GM18499 (cell line): ENCODE results near the gene MGLL.
"Not testable (repeated sequence)": the region's sequence is repeated elsewhere in the genome, so short reads cannot be mapped to it uniquely, and the experiment has no call there.

Experiments
- ATAC-seq: cut with Tn5 transposase; IDR thresholded peaks from one replicate; pipeline ENCODE4 v1.9.1; 2021; ENCODE audit warnings: moderate number of reproducible peaks; ENCODE audit not compliant: insufficient read depth, unreplicated experiment

Gene MGLL

DNA sequence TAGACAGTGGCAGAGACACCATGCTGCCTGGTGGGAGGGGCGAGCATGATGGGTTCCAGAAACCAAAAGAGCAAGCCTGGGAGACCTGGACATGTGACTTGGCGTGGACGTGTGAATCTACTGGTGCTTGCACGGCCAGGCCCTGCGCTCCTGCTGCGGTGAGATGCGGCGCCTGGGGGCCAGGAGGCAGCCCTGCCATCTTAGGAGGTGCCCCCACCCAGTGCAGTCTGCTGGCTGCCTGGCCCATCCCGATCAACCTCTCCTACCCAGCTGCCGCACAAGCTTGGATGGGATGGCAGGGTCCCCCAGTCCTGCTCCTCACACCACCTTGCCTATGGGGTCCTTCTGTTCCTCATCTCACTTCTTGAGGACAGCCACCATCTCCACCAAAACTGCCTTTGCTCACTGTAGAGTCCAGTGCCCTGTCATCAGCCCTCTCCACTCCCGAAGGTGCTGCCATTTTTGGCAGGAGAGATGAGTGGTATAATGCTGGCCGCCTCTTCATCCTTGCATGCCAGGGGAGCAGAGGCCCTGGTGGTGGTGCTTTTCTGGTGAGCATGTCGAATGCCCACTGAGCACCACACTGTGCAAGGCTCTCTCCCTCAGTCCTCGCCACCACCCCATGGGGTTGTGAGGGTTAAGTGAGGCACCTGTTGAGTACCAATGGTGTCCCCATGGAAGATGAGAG lies 152.6 kb downstream of the MGLL start:
- ATAC-seq: no peak

DNA sequence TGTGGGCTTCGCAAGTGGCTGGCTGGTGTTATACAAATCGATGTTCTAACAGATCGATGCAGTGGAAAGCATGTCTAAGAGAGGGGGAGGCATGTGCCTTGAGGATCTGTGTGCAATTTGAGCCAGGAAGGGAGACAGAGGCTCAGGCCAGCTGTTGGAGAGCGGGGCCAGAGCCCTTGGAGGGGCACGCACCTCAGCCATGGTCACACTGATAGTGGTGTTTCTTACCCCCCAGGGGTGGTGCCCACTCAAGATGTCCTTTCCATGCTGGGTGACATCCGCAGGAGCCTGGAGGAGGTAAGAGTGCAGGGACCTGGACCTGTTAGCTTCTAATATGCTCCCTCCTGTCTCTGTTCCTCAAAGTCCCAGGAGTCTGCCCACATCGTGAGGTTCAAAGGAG lies 153.4 kb downstream of the MGLL start:
- no peak for ATAC-seq

GRCh38 chr3:127667119-127667681 lies 155.1 kb downstream of the MGLL start:
- ATAC-seq: no peak

GRCh38 chr3:127666676-127667075 lies 155.6 kb downstream of the MGLL start:
- no peak for ATAC-seq

DNA sequence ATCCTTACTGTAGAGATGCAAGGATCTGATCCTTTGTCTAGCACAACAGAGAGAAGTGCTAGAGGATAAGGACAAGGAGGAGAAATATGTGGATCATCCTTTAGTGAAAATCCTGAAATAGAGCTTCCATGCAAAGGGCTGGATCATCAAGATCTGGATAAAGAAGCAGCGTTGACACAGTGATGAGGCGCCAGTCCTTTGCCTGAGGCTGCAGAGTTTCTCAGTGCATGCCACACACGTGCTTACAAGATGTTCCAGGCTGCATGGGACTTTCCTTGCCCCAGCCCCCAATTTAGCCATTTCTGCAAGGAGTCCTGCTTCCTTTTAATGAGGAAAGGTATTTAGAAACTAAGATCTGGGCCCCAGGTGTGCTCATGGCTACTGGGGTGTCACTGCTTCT lies 156.7 kb downstream of the MGLL start:
- ATAC-seq: no peak

- no peak for ATAC-seq
These were observed 157.2 kb downstream of the MGLL start for GRCh38 chr3:127665165-127665564.

DNA sequence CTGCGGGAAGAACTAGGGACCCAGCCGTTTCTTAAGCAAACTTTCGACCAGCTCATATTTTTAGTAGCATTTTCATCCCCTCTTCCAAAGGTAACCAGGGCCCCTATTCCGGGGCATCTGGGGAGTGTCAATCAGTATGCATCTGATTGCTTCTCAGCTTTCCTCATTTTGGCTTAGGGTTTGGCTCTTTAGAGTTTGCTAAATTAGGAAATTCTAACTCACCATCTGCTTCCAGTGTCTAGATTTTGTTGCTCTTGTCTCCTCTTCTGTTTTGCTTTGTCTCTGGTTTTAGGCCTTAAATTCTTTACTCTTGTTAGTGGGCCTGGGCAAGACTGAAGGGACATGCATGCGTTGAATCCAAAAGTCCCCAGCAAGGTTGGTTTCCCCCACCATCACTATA lies 159.2 kb downstream of the MGLL start:
- ATAC-seq: no peak

DNA sequence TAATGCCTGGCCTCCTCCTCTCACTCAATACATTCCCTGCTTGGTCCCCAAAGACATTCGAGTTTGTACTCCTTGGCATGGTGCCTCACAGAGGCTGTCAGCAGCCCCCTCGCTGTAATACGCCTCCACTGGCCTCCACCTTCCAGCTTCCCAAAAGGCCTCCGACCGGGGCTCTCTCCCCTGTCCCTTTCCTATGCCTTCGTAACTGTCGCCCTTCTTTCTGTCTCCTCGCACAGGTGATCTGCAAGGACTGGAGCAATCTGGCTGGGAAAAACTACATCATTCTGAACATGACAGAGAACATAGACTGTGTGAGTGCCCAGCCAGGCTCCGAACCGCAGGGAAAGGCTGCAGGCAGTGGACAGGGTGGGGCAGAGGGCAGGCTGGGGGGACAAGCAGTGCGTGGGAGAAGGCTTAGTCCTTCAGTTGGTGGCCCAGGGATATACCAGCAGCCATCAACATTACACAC lies 160.3 kb downstream of the MGLL start:
- no peak for ATAC-seq

GRCh38 chr3:127661600-127661999 lies 160.7 kb downstream of the MGLL start:
- no peak for ATAC-seq

GRCh38 chr3:127660621-127661251 lies 161.6 kb downstream of the MGLL start:
- no peak for ATAC-seq

- no peak for ATAC-seq
These were observed 164.1 kb downstream of the MGLL start for GRCh38 chr3:127658234-127658633.

DNA sequence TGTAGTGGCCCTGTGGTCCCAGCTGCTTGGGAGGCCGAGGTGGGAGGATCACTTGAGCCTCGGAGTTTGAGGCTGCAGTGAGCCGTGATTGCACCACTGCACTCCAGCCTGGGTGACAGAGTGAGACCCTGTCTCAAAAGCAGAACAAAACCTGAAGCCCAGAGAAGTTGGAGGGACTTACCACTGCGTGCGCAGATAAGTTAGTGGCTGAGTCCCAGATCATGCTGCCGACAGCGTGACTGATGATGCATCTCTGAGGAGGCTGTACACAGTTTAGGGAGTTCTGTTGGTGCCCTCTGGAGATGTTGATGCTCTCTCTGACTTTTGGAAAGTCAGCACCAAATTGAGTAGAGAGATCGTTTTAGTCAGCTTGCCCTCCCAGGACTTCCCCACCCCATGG lies 165.4 kb downstream of the MGLL start:
- no peak for ATAC-seq

DNA sequence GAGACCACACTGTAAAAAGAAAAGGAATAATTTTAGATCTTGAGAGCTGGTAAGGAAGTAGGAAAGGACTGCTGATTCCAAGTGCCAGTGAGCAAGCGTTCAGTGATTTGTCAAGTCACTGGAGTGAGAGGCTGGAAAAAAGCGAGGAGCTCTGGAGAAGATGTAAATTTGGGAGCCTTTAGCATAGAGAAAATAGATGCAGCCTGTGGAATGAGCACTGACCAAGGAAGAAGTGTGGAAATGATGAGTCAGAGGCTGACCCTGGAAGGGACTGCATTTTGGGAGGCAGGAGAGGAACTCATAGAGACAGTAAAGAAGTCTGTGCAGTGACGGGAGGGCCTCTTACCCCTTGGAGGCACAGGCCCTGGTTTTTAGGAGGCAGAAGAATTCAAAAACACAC lies 166.7 kb downstream of the MGLL start:
- no peak for ATAC-seq

- not testable (repeated sequence) for ATAC-seq
These were observed 167.3 kb downstream of the MGLL start for GRCh38 chr3:127654993-127655392.

- ATAC-seq: no peak
These were observed 167.9 kb downstream of the MGLL start for GRCh38 chr3:127654374-127654773.

DNA sequence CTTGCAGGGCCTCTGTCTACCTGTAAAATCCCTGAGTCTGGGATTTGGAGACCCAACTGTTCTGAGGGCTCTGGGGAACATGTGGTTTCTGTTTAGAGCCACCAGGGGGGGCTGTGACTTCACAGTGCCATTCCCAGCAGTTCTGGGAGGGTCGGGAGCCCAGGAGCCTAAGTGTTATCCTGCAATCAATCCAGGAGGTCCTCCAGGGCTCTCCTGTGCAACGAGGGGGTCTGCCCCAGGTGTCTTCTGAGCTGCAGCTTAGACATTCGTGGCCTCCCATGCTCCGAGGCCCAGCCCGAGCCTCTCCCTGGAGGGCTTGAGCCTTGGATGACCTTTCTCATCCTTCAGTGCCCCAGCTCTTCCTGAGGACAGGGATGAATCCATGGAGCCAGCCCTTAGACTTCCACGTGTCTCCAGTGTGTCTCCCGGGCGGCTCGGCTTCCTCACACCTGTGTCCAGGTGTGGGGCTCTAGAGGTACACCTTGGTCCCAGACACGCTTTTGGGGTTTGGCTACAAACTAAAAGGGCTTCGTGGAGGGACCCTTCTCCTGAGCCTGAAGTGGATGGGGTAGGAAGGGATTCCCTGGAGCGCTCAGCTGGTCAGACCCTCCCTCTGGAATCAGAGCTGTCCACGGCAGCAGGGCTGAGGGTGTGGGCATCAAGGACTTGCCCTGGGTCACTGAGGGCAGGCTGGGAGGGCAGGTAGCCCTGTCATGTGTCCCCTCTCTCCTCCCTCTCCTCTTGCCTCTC lies 169.9 kb downstream of the MGLL start:
- ATAC-seq: no peak

DNA sequence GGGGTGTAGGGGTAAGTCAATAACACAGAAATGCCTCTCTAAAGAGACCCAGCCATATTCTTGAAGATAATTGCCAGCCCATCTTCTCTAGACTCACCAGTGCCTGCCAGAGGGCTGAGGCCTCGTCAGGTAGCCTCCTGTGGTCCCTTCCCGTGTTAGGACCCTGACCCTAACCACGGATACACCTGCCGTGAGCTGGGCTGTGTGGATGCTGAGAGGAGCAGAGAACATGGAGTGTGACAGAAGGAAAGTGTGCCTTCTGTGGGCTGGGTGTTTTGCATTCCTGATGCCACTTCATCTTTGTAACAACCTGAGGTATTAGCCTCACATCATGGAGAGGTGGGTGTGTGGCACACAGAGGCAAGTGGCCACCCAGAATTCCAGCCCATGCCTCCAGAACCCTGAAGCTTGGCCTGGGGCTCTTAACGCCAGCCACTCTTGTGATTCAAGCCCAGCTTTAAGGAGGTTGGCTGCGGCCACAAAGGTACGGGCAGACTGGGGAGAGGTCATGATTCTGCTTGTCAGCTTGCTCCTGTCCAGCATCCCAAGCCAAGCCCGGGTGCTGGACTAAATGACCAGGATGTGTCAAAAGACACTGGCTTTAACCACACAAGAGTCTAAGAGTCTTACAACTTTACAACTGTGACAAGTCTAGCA lies 170.7 kb downstream of the MGLL start:
- no peak for ATAC-seq

GRCh38 chr3:127650236-127650635 lies 172.1 kb downstream of the MGLL start:
- no peak for ATAC-seq

GRCh38 chr3:127647845-127648204 lies 174.5 kb downstream of the MGLL start:
- no peak for ATAC-seq

- no peak for ATAC-seq
These were observed 175.0 kb downstream of the MGLL start for GRCh38 chr3:127647166-127647844.
